Measurements from ENCODE around the gene ASPN. TPM values are rescaled to one million over a fixed set of nuclear protein-coding genes. Genes with fewer than 3 reads are reported as not detected.

ASPN gene
- total and polyA plus RNA-seq, 2 experiments from 2014 or later, result 14.0 to 35.3 TPM

DNA sequence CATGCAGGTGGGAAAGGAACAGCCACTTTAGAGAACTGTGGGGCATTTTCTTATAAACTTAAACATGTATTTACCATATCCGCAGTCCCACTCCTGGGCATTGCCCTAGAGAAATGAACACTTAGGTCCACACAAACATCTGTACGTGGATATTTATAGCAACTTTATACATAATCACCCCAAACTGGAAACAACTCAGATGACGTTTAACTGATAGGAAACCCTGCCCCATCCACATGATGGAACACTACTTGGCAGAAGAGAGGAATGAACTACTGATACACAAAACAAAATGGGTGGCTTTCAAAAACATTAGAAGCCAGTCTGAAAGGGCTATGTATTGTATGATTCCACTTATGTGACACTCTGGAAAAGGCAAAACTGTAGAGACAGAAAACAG is 31.0 kb upstream of the ASPN start:
- Histone ChIP-seq H3K79me2 (no peaks in the 10 kb centered on the region), H3K9me2 (replicated peaks; ENCODE audit: insufficient read depth) (no peaks in the 10 kb centered on the region), H3K4me1 (ENCODE audit: insufficient read depth) (peaks cover 10% of the 10 kb centered on the region), H3K27me3 (no peaks in the 10 kb centered on the region), H3K4me3 (no peak overlapping the region), H4K20me1 (ENCODE audit: insufficient read depth, poor library complexity, severe bottlenecking) (no peaks in the 10 kb centered on the region), H3K27ac (no peak overlapping the region), H3K9me3 (ENCODE audit: low read depth) (no peaks in the 10 kb centered on the region), H3K36me3 (replicated peaks; ENCODE audit: insufficient read depth, low read depth) (no peaks in the 10 kb centered on the region), H3K4me2 (no peak overlapping the region), H2AFZ (no peak overlapping the region)
- no peak for DNase-seq (ENCODE audit: low spot score)
- no peak for TF ChIP-seq EZH2phosphoT487 (IDR thresholded peaks at IDR 0.05; ENCODE audit: low read depth, severe bottlenecking, unreplicated experiment)
- TF ChIP-seq, protein P1, sequence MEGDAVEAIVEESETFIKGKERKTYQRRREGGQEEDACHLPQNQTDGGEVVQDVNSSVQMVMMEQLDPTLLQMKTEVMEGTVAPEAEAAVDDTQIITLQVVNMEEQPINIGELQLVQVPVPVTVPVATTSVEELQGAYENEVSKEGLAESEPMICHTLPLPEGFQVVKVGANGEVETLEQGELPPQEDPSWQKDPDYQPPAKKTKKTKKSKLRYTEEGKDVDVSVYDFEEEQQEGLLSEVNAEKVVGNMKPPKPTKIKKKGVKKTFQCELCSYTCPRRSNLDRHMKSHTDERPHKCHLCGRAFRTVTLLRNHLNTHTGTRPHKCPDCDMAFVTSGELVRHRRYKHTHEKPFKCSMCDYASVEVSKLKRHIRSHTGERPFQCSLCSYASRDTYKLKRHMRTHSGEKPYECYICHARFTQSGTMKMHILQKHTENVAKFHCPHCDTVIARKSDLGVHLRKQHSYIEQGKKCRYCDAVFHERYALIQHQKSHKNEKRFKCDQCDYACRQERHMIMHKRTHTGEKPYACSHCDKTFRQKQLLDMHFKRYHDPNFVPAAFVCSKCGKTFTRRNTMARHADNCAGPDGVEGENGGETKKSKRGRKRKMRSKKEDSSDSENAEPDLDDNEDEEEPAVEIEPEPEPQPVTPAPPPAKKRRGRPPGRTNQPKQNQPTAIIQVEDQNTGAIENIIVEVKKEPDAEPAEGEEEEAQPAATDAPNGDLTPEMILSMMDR (IDR thresholded peaks at IDR 0.05; ENCODE audit: poor library complexity), result no peak
- no peak for TF ChIP-seq EZH2 (IDR thresholded peaks at IDR 0.05; ENCODE audit: borderline replicate concordance)
- WGBS (ENCODE audit: low lambda C conversion rate, missing lambda C conversion rate), result 79% methylated on average over 3 of the region's 3 CpGs

DNA sequence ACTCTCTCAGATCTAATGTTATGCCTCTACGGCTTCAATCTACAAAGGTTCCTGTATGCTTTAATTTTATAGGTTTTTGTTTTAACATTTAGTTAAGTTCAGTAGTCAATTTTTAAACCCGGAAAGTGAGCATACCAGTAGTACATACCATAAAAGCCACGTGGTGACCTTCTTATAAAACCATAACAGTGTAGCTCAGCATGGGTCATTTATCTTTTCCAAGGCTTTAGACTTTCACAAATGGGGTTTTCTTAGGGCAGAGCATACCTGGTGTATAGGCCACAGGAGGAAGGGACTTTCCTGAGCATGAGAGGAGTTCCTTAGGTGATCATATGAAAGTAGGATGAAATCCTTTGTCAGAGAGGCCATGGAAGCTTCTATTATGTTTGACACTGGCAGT is 30.3 kb upstream of the ASPN start:
- no peak for TF ChIP-seq EZH2phosphoT487 (IDR thresholded peaks at IDR 0.05; ENCODE audit: low read depth, severe bottlenecking, unreplicated experiment)
- no peak overlapping the region for H3K27ac ChIP-seq
- H3K4me3 ChIP-seq, result no peak overlapping the region
- H4K20me1 ChIP-seq (ENCODE audit: insufficient read depth, poor library complexity, severe bottlenecking), result no peaks in the 10 kb centered on the region
- no peaks in the 10 kb centered on the region for H3K27me3 ChIP-seq
- WGBS (ENCODE audit: low lambda C conversion rate, missing lambda C conversion rate), result 75% methylated on average over 3 of the region's 3 CpGs
- no peaks in the 10 kb centered on the region for H3K36me3 ChIP-seq (replicated peaks; ENCODE audit: insufficient read depth, low read depth)
- no peaks in the 10 kb centered on the region for H3K9me3 ChIP-seq (ENCODE audit: low read depth)
- no peak for DNase-seq (ENCODE audit: low spot score)
- no peak overlapping the region for H3K4me2 ChIP-seq
- no peak overlapping the region for H2AFZ ChIP-seq
- peaks cover 11% of the 10 kb centered on the region for H3K4me1 ChIP-seq (ENCODE audit: insufficient read depth)
- H3K9me2 ChIP-seq (replicated peaks; ENCODE audit: insufficient read depth), result no peaks in the 10 kb centered on the region
- H3K79me2 ChIP-seq, result no peaks in the 10 kb centered on the region

DNA sequence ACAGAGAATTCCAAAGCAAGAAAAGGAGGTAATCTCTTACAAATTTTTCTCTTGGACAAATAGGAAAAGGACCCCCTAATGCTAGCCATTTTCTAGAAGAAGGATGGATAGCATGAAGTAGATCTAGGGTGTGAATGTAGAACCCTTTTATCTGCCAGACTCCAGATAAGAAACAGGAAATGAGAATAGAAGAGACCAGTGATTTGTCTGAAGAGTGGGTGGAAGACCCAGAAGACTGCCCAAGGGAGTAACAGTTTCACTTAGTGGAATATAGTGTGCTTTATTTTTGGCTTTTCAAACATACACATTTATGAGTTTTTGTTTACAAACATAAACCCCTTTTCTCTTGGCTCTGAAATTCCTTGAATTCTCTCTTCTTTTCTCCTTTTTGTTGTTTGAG is 28.4 kb upstream of the ASPN start:
- no peak for TF ChIP-seq EZH2phosphoT487 (IDR thresholded peaks at IDR 0.05; ENCODE audit: low read depth, severe bottlenecking, unreplicated experiment)
- TF ChIP-seq, protein P1 (IDR thresholded peaks at IDR 0.05; ENCODE audit: poor library complexity), result no peak
- H3K9me2 ChIP-seq (replicated peaks; ENCODE audit: insufficient read depth), result no peaks in the 10 kb centered on the region
- no peaks in the 10 kb centered on the region for H4K20me1 ChIP-seq (ENCODE audit: insufficient read depth, poor library complexity, severe bottlenecking)
- no peaks in the 10 kb centered on the region for H3K36me3 ChIP-seq (replicated peaks; ENCODE audit: insufficient read depth, low read depth)
- no peaks in the 10 kb centered on the region for H3K79me2 ChIP-seq
- no peak overlapping the region for H3K27ac ChIP-seq
- no peak overlapping the region for H3K4me3 ChIP-seq
- peaks cover 15% of the 10 kb centered on the region for H3K4me1 ChIP-seq (ENCODE audit: insufficient read depth)
- no peaks in the 10 kb centered on the region for H3K9me3 ChIP-seq (ENCODE audit: low read depth)
- H2AFZ ChIP-seq, result no peak overlapping the region
- no peak overlapping the region for H3K4me2 ChIP-seq
- no peaks in the 10 kb centered on the region for H3K27me3 ChIP-seq
- DNase-seq (ENCODE audit: low spot score), result no peak

DNA sequence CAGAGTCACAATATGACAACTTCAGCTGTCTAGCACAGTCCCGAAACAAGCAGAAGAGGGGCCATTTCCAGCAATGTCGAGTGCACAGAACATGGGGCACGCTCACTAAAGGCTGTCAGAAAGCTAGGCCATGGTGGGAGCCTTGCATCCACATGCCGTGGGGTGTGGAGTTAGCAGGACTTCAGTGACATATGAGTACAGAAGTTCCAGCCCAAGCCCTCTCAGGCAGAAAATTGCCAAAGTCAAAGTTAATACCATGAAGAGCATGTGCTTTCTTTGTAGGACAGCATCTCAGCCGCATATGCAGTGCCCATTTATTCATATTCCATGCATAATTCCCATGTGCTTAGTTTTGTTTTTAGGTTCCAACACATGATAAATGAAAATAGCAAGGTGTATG is 26.7 kb upstream of the ASPN start:
- no peaks in the 10 kb centered on the region for H3K79me2 ChIP-seq
- no peaks in the 10 kb centered on the region for H3K36me3 ChIP-seq (replicated peaks; ENCODE audit: insufficient read depth, low read depth)
- no peak for TF ChIP-seq EZH2phosphoT487 (IDR thresholded peaks at IDR 0.05; ENCODE audit: low read depth, severe bottlenecking, unreplicated experiment)
- WGBS (ENCODE audit: low lambda C conversion rate, missing lambda C conversion rate), result 100% methylated on average over 5 of the region's 5 CpGs
- no peaks in the 10 kb centered on the region for H3K27me3 ChIP-seq
- H2AFZ ChIP-seq, result no peak overlapping the region
- H3K9me3 ChIP-seq (ENCODE audit: low read depth), result no peaks in the 10 kb centered on the region
- H3K4me2 ChIP-seq, result no peak overlapping the region
- no peak overlapping the region for H3K4me3 ChIP-seq
- no peaks in the 10 kb centered on the region for H4K20me1 ChIP-seq (ENCODE audit: insufficient read depth, poor library complexity, severe bottlenecking)
- no peak for DNase-seq (ENCODE audit: low spot score)
- H3K4me1 ChIP-seq (ENCODE audit: insufficient read depth), result peaks cover 15% of the 10 kb centered on the region
- H3K9me2 ChIP-seq (replicated peaks; ENCODE audit: insufficient read depth), result no peaks in the 10 kb centered on the region
- no peak overlapping the region for H3K27ac ChIP-seq

All from hepatocyte (in vitro differentiated cells).